Mesenchymal stem cell (in vitro differentiated cells and primary cell): Measurements from ENCODE around the gene MRPL24.
A peak's percentile ranks its signal among the peaks of the same experiment; 100 is the strongest.

Experiments used
- DNase-seq: peaks from one replicate; pipeline ENCODE4 v3.0.0-alpha.2; 2013
- H2AFZ ChIP-seq: one replicate; pipeline ENCODE4 v1.6.1; 2013; ENCODE audit warnings: low read depth, mild to moderate bottlenecking, control low read depth, inconsistent platforms, low read length, moderate library complexity
- H2AK5ac ChIP-seq: 2 replicates; pipeline ENCODE4 v1.6.1; 2013; ENCODE audit warnings: low read length, moderate library complexity, mild to moderate bottlenecking, inconsistent platforms; ENCODE audit not compliant: severe bottlenecking
- H2BK120ac ChIP-seq: one replicate; pipeline ENCODE4 v1.6.1; 2013; ENCODE audit warnings: low read depth, mild to moderate bottlenecking, inconsistent platforms, low read length, moderate library complexity
- H2BK12ac ChIP-seq, 2 experiments: one replicate each; pipeline ENCODE4 v1.6.1; 2013; ENCODE audit warnings: inconsistent platforms in 2 of 2, low read length in 2 of 2, mild to moderate bottlenecking in 2 of 2, moderate library complexity in 2 of 2, control low read depth in 1 of 2
- H2BK15ac ChIP-seq: one replicate; pipeline ENCODE4 v1.6.1; 2013; ENCODE audit warnings: mild to moderate bottlenecking, low read depth, inconsistent platforms; ENCODE audit not compliant: poor library complexity, severe bottlenecking
- H2BK5ac ChIP-seq: 2 replicates; pipeline ENCODE4 v1.6.1; 2013; ENCODE audit warnings: low read depth, mild to moderate bottlenecking, low read length, control low read depth, inconsistent platforms; ENCODE audit not compliant: poor library complexity, severe bottlenecking
- H3K14ac ChIP-seq, 2 experiments: one replicate each; pipeline ENCODE4 v1.6.1; 2013; ENCODE audit warnings: inconsistent platforms in 2 of 2, low read length in 2 of 2, control low read depth in 1 of 2, mild to moderate bottlenecking in 1 of 2, moderate library complexity in 1 of 2
- H3K18ac ChIP-seq, 2 experiments: one replicate each; pipeline ENCODE4 v1.6.1; 2013; ENCODE audit warnings: inconsistent platforms in 2 of 2, low read length in 2 of 2, control low read depth in 1 of 2, low read depth in 1 of 2, mild to moderate bottlenecking in 1 of 2
- H3K23ac ChIP-seq, 2 experiments: one replicate each; pipeline ENCODE4 v1.6.1; 2013; ENCODE audit warnings: inconsistent platforms in 2 of 2, low read length in 2 of 2, mild to moderate bottlenecking in 2 of 2, moderate library complexity in 2 of 2, control low read depth in 1 of 2
- H3K27ac ChIP-seq: 2 replicates; pipeline ENCODE4 v1.5.1; 2013; ENCODE audit warnings: mild to moderate bottlenecking, moderate library complexity, low read length, control low read depth, inconsistent platforms; ENCODE audit not compliant: poor library complexity, severe bottlenecking
- H3K27me3 ChIP-seq, 2 experiments: 2 replicates each; pipeline versions ENCODE4 v1.6.1 to v1.7.0; 2013; ENCODE audit warnings: low read length in 2 of 2, mild to moderate bottlenecking in 2 of 2, moderate library complexity in 2 of 2, control low read depth in 1 of 2, inconsistent platforms in 1 of 2; ENCODE audit not compliant: control insufficient read depth in 1 of 2, insufficient read depth in 1 of 2
- H3K36me3 ChIP-seq, 2 experiments: 2 replicates each; pipeline versions ENCODE4 v1.6.1 to v1.7.0; 2013; ENCODE audit warnings: low read length in 2 of 2, control low read depth in 1 of 2, inconsistent platforms in 1 of 2, low read depth in 1 of 2, mild to moderate bottlenecking in 1 of 2; ENCODE audit not compliant: insufficient read depth in 2 of 2, control insufficient read depth in 1 of 2
- H3K4ac ChIP-seq, 2 experiments: one replicate each; pipeline ENCODE4 v1.6.1; 2013; ENCODE audit warnings: inconsistent platforms in 2 of 2, low read length in 2 of 2, mild to moderate bottlenecking in 2 of 2, moderate library complexity in 2 of 2, control low read depth in 1 of 2, low read depth in 1 of 2
- H3K4me1 ChIP-seq: 2 replicates; pipeline ENCODE4 v1.6.1; 2013; ENCODE audit warnings: low read depth, low read length, control low read depth; ENCODE audit not compliant: control insufficient read depth, insufficient read depth
- H3K4me2 ChIP-seq: 2 replicates; pipeline ENCODE4 v1.6.1; 2013; ENCODE audit warnings: low read length, mild to moderate bottlenecking, inconsistent platforms; ENCODE audit not compliant: poor library complexity, severe bottlenecking
- H3K4me3 ChIP-seq, 2 experiments: 2 replicates each; pipeline versions ENCODE4 v1.5.1 to v1.7.0; 2013; ENCODE audit warnings: low read length in 2 of 2, mild to moderate bottlenecking in 2 of 2, control low read depth in 1 of 2, low read depth in 1 of 2; ENCODE audit not compliant: insufficient read depth in 1 of 2
- H3K79me1 ChIP-seq: replicated peaks from 2 replicates; pipeline ENCODE4 v1.6.1; 2013; ENCODE audit warnings: mild to moderate bottlenecking, control low read depth, low read length, inconsistent platforms; ENCODE audit not compliant: poor library complexity, severe bottlenecking
- H3K9ac ChIP-seq: 2 replicates; pipeline ENCODE4 v1.7.0; 2013; ENCODE audit warnings: mild to moderate bottlenecking, low read length, moderate library complexity
- H3K9me3 ChIP-seq: 2 replicates; pipeline ENCODE4 v1.7.0; 2013; ENCODE audit warnings: mild to moderate bottlenecking, low read length; ENCODE audit not compliant: control insufficient read depth
- H4K8ac ChIP-seq: one replicate; pipeline ENCODE4 v1.6.1; 2013; ENCODE audit warnings: inconsistent platforms, mild to moderate bottlenecking, low read length, moderate library complexity
- H4K91ac ChIP-seq: one replicate; pipeline ENCODE4 v1.6.1; 2013; ENCODE audit warnings: mild to moderate bottlenecking, low read length, inconsistent platforms
- WGBS: methylation state at CpG from one replicate; pipeline ENCODE4 v1.1.7; 2013; ENCODE audit warnings: mixed read lengths; 5-methylcytosine and 5-hydroxymethylcytosine counted together

Gene MRPL24

DNA sequence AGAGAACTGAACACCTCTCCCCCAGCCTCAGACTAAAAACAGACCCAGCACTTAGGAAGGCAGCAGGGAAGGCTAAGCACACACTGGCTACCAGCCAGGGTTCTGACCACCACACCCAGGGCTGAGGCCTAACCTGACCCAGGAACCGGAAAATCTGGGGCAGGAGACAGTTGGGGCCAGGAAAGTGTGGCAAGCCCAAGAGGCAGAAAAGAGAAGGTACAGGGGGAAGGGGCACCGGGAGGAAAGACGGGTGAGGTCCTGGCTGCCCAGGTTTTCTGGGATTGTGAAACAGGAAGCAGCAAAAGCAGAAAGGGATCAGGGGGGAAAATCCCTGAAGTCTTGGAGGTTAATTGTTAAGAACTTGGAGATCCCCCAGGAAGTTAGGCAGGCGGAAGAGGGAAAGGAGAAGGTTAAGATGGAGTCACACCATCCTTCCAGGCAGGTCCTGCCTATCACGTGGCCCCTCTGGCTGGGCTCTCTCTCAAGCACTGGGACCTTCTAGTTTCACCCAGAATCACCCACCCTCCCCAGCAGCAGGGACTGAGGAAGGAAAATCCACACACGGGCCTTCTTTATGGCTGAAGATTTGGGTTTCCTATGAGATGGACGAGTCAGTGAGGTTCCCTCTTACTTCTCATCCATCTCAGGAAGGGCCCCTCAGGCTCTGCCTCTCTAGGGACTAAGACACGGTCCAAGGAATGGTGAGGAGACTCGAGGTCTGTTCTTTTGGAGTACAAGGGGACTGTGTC is 8.0 kb upstream of the MRPL24 start:
- Histone ChIP-seq H2BK15ac (peak overlapping the region; percentile 86), H2BK5ac (peak overlapping the region; percentile 85), H3K4ac (peak overlapping the region; percentile 83 to 96), H3K14ac (peak overlapping the region in 1 of 2 experiments; percentile 53), H3K4me1 (peaks cover 46% of the 10 kb centered on the region), H3K18ac (peak overlapping the region; percentile 94 to 98), H2BK12ac (peak overlapping the region; percentile 96 to 99), H3K4me2 (peak overlapping the region; percentile 90), H3K79me1 (peaks cover 3% of the 10 kb centered on the region), H4K91ac (peak overlapping the region; percentile 87), H2AK5ac (peak overlapping the region; percentile 99), H4K8ac (peak overlapping the region; percentile 97), H3K9me3 (no peaks in the 10 kb centered on the region), H2BK120ac (peak overlapping the region; percentile 98), H3K4me3 (peak overlapping the region in 1 of 2 experiments; percentile 90), H3K23ac (peak overlapping the region in 1 of 2 experiments; percentile 85), H3K9ac (peak overlapping the region; percentile 94), H2AFZ (no peak overlapping the region), H3K36me3 (peaks cover 17 to 24% of the 10 kb centered on the region in 2 experiments), H3K27ac (peak overlapping the region; percentile 90), H3K27me3 (no peaks in the 10 kb centered on the region)
- peak; percentile 93 for DNase-seq
- 37% methylated on average over 6 of the region's 9 CpGs for WGBS

DNA sequence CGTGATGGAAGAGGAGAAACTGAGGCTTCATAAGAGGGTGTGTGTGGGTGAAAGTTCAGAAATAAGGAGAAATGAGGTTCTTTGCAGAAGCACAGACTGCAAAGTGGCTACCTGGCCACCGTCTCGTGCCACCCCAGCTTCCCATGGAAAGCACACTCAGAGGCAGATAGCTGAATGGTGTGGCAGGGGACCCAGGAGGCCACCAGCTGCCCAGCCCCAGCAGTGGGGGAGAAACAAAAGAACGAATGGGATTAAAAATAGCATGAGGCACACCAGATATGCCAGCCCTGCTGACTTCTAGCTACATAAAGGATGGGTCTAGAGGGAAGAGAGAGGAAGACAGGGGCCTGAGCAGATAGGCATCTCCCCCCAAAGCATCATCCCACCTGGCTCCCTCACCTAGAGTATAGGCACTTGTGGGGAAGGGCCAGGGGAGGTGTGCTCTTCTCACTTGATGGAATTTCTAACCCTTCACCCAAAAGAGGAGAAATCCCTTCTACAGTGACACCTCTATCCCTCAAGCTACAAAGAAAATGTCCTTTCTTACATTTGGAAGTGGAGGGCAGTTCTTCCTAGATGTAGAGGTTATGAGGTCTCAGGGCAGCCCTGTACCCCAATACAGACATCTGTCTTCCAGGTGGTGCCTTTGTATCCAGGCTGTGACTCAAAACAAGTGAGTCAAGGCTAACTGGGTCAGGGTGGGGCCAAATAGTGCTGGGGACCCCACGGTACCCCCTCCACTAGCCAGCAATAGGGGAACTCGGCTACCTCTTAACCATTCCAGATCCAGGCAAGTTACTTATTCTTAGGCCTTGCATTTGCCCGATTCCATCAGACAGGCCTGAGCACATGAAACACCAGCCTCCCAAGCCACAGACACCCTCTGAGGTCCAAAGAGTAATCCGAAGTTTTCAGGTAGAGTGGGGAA is 7.1 kb upstream of the MRPL24 start:
- peak overlapping the region in 1 of 2 experiments; percentile 51 for H3K23ac ChIP-seq
- H3K79me1 ChIP-seq = peaks cover 4% of the 10 kb centered on the region
- H3K27ac ChIP-seq = peak overlapping the region; percentile 90
- peak overlapping the region in 1 of 2 experiments; percentile 90 for H3K4me3 ChIP-seq
- H4K8ac ChIP-seq = peak overlapping the region; percentile 97
- no peaks in the 10 kb centered on the region for H3K27me3 ChIP-seq
- peak overlapping the region in 1 of 2 experiments; percentile 90 for H3K14ac ChIP-seq
- H3K9ac ChIP-seq = peak overlapping the region; percentile 94
- peak overlapping the region; percentile 84 for H2BK15ac ChIP-seq
- peak overlapping the region; percentile 76 to 96 for H2BK12ac ChIP-seq
- WGBS = 40% methylated on average over 8 of the region's 8 CpGs
- peak overlapping the region; percentile 94 to 98 for H3K18ac ChIP-seq
- H3K9me3 ChIP-seq = no peaks in the 10 kb centered on the region
- no peak overlapping the region for H2AFZ ChIP-seq
- H2BK5ac ChIP-seq = peak overlapping the region; percentile 91
- H3K4ac ChIP-seq = peak overlapping the region; percentile 83 to 96
- H4K91ac ChIP-seq = peak overlapping the region; percentile 92
- peaks cover 45% of the 10 kb centered on the region for H3K4me1 ChIP-seq
- peak overlapping the region; percentile 98 for H2BK120ac ChIP-seq
- H3K4me2 ChIP-seq = peak overlapping the region; percentile 90
- peaks cover 25 to 32% of the 10 kb centered on the region in 2 experiments for H3K36me3 ChIP-seq
- DNase-seq = peak; percentile 40
- peak overlapping the region; percentile 99 for H2AK5ac ChIP-seq

- Histone ChIP-seq H4K8ac (peak overlapping the region; percentile 97), H3K4me1 (peaks cover 42% of the 10 kb centered on the region), H4K91ac (peak overlapping the region; percentile 100), H3K4me3 (peak overlapping the region; percentile 39 to 90), H3K79me1 (peaks cover 7% of the 10 kb centered on the region), H3K27me3 (no peaks in the 10 kb centered on the region), H3K23ac (peak overlapping the region in 1 of 2 experiments; percentile 93), H2BK12ac (peak overlapping the region; percentile 76 to 96), H3K14ac (peak overlapping the region in 1 of 2 experiments; percentile 86), H3K18ac (peak overlapping the region; percentile 94 to 98), H2AK5ac (peak overlapping the region; percentile 99), H3K27ac (peak overlapping the region; percentile 100), H3K36me3 (peaks cover 36 to 41% of the 10 kb centered on the region in 2 experiments), H3K4ac (peak overlapping the region; percentile 94 to 98), H3K4me2 (peak overlapping the region; percentile 94), H2BK120ac (peak overlapping the region; percentile 98), H2BK5ac (peak overlapping the region; percentile 97), H3K9me3 (no peaks in the 10 kb centered on the region), H2BK15ac (no peak overlapping the region), H2AFZ (no peak overlapping the region), H3K9ac (peak overlapping the region; percentile 99)
- peak; percentile 97 for DNase-seq
- 0% methylated on average over 15 of the region's 29 CpGs for WGBS
Observed at GRCh38 chr1:156746728-156747631, 6.1 kb upstream of the MRPL24 start.
